WI38 (cell line): ENCODE data around the gene GNAZ.

ENCODE experiments used
- H3K4me3 ChIP-seq: 2 replicates; pipeline ENCODE4 v1.5.1; 2011; ENCODE audit warnings: low read depth, mild to moderate bottlenecking, control low read depth, low read length
- TF ChIP-seq, protein P1 (sequence below): IDR thresholded peaks from 2 replicates; pipeline ENCODE4 v1.5.1; 2012; ENCODE audit warnings: low read depth, mild to moderate bottlenecking, control low read depth, low read length

The GNAZ gene

DNA sequence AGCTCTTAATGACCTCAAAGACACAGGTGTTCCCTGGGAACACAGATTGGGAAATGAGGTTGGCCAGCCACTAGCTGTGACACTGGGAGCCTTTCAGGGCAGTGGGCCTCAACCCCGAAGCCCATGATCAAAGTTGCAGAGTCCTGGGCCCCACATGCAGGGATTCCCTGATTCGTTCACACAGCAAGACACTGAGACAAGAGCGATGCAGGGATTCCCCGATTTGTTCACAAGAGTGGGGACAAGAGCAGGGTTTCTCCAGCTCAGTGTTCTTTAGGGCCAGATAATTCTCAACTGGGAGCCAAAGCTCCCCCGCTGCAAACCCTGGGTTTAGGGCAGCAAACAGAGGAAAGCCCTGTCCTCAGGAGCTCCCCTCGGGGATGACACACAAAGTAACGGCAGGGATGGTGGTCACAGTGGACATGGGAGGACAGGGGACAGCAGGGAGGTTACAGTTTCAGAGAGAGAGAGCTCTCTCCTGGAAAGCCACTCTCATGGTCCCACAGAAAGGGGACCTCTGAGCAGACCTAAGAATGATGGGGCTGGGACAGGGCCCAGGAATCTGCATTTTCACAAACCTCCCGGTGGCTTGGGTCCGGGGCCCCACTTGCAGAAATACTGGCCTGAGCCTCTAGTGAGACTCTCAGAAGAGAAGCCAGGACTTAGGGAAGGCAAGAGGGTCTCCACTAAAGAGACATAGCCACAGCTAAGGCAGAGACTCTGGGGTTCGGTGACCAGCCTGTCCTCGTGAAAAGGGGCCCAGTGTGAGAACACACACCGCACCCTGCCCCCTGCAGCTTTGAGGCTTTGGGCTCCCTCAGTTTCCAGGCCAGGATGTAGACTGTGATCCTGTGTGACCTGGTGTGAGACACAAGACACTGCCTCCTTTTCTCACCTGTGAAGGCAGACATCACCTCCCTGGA lies 7.4 kb upstream of the GNAZ start:
- H3K4me3 ChIP-seq, result no peak overlapping the region
- TF ChIP-seq, protein P1, sequence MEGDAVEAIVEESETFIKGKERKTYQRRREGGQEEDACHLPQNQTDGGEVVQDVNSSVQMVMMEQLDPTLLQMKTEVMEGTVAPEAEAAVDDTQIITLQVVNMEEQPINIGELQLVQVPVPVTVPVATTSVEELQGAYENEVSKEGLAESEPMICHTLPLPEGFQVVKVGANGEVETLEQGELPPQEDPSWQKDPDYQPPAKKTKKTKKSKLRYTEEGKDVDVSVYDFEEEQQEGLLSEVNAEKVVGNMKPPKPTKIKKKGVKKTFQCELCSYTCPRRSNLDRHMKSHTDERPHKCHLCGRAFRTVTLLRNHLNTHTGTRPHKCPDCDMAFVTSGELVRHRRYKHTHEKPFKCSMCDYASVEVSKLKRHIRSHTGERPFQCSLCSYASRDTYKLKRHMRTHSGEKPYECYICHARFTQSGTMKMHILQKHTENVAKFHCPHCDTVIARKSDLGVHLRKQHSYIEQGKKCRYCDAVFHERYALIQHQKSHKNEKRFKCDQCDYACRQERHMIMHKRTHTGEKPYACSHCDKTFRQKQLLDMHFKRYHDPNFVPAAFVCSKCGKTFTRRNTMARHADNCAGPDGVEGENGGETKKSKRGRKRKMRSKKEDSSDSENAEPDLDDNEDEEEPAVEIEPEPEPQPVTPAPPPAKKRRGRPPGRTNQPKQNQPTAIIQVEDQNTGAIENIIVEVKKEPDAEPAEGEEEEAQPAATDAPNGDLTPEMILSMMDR, result no peak

DNA sequence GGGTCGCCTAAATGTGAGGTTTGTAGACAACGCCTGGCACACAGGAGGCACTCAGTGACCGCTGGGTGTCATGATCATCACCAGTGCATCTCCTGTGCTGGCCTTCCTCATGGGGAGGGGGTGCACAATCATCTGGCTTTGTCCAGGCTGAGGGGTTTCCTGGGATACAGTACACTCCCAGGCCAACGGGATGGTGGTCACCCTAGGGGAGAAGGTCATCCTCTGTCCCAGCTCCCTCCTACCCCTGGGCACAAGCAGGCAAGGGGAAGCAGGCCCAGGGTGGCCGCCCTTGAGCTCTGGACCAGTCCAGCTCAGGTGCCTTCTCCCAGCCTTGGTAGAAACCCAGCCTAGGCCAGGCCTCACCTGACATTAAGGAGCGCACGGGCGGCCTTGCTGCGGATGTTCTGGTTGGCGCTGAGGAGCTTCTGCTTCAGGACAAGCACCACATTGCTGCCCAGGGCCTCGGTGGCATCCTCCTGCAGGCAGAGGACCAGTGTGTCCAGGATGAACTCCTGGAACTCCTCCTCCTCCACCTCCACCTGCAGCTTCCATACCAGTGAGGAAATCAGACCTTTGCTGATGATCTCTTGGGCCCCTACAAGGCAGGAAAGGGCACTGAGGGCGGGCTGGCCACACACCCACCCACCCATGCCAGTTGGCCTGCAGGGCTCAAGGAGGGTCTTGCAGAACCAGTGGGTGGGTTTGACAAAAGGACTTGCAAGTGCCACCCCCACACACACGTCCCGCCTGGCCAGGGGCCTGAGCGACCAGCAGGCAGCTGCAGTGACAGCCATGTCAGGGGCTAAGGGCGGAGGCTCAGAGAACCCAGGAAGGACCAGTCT lies 6.6 kb upstream of the GNAZ start:
- TF ChIP-seq, protein P1, result no peak
- no peak overlapping the region for H3K4me3 ChIP-seq

DNA sequence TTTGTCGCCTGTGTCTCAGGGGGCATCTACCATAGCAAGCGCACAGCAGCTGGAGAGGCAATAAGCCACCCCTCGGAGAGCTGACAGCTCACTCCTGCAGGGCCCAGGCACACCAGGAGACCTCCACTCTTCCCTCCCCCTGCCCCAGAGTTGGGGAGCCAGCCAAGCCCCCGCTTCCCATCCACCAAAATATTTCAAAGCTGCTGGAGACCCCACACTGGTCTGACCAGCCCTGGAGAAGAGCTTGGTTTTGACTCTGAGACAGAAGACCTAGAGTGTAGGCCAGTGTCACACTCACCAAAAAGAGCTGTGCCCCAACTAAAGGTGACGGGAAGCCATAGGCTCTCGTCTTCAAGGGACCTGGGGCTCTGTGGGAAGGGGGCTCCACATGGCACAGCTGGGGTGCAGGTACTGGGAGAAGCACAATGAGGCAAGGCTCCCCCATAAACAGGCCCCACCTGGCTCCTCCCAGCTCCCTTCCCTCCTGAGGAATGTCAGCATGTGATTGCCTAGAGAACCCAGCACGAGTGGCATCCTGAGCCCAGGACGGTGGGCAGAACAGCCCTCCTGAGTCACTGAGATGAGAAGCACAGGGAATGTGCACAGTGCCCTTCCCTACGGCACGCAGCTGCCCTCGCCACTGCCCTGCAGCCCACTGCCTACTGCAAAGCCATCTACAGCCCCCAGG lies 5.8 kb upstream of the GNAZ start:
- TF ChIP-seq, protein P1, result no peak
- H3K4me3 ChIP-seq, result no peak overlapping the region

DNA sequence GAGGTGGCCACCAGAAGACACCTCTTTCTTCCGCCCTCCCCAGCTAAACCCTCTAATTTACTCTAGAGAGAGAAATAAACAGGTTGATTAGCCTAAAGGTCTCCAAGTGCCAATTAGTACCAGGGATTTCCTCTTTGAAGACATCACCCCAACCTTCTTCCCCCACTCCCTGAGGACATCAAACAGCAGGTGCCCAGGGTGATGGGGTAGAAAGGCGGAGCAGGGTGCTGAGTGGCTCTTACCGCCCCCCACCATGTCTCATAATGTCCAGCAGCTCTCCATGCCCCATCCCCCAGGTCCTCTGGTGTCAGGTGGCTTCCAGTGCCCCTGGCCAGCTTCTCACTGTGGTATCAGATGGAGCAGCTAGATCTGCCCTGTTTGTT lies 5.3 kb upstream of the GNAZ start:
- H3K4me3 ChIP-seq, result no peak overlapping the region
- TF ChIP-seq, protein P1, result no peak

DNA sequence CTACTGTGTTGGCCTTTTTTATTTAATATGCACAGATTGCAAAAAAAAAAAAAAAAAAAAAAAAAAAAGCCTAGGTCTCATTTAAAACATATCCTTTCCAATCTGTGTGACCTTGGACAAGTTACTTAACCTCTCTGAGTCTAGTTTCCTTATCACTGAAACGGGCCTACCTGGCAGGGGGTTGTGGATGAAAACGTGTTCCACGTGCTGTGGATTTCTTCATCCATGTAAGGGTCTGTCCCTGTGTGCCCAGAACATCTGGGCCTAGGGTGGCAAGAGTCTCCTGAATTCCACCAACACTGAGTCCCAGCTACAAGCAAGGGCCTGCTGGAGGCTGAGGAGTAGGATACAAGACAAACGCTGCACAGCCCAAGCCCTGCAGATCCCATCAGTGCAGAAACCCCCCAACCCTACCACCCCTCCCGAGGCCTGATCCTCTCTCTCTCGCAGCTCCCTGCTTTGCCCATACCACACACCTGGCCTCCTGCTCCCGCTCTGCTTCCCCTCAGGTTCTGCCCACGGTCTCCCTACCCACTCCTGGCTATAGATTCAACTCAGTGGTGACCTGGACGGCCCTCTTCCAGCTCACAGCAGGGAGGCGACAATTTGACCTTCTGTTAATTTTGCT lies 4.7 kb upstream of the GNAZ start:
- TF ChIP-seq, protein P1, result no peak
- H3K4me3 ChIP-seq, result no peak overlapping the region

DNA sequence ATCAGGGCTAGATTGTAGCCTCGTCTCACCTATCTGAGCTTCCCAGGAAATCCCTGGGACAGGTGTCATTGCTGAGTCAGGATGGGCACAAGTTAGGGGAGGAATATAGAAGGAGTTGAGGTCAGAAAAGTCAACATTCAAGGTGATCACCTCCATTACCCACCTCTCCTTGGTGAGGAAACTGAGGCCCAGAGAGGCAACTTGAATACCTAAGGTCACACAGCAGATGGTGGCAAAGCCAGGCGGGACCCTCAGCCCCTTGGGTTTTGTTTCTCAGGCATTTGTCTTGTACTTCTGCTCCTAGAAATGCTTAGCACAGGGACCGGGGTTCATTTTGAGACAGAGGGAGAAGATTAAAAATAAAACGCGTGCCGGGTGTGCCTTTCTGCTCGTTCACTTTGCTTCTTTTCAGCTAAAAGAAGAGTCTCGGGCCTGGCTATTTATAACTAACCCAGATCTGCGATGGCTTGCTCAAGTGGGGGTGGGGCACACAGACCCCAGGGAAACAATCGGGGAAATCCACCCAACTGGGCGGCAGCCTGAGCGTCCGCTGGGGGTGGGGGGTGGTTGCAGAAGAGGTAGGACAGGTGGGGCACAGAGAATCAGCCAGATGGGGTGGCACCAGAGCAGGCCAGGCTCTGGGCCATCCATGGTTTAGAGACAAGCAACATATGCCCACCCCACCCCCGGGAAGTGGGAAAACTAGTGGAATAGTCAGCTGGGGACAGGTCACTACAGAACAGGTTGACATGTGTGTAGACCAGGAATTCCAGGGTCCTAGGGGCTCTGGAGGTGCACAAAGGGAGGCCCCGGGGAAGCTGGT lies 3.9 kb upstream of the GNAZ start:
- no peak overlapping the region for H3K4me3 ChIP-seq
- TF ChIP-seq, protein P1, result no peak
